Mesodermal cell (in vitro differentiated cells): Measurements from ENCODE around the gene GGA1.

Source experiments
- H3K27ac ChIP-seq: 2 replicates; pipeline ENCODE4 v1.7.0; 2013; ENCODE audit warnings: mild to moderate bottlenecking, low read depth, low read length, moderate library complexity; ENCODE audit not compliant: severe bottlenecking
- H3K36me3 ChIP-seq: 2 replicates; pipeline ENCODE4 v1.7.1; 2013; ENCODE audit warnings: mild to moderate bottlenecking, low read length, moderate library complexity; ENCODE audit not compliant: control insufficient read depth, insufficient read depth
- H3K4me1 ChIP-seq: one replicate; pipeline ENCODE4 v1.7.1; 2013; ENCODE audit warnings: mild to moderate bottlenecking, low read length; ENCODE audit not compliant: insufficient read depth, control insufficient read depth, poor library complexity, severe bottlenecking
- H3K4me3 ChIP-seq: 2 replicates; pipeline ENCODE4 v1.7.0; 2013; ENCODE audit warnings: low read length, control low read depth, mild to moderate bottlenecking; ENCODE audit not compliant: insufficient read depth, poor library complexity, severe bottlenecking; ENCODE audit errors: extremely low read depth
- H3K9me3 ChIP-seq: 2 replicates; pipeline ENCODE4 v1.7.1; 2013; ENCODE audit warnings: mild to moderate bottlenecking, low read length, moderate library complexity; ENCODE audit not compliant: control insufficient read depth
- WGBS, 2 experiments: methylation state at CpG; one replicate each; pipeline ENCODE4 v1.1.5; 2013; ENCODE audit warnings: missing lambda C conversion rate in 2 of 2; ENCODE audit not compliant: insufficient coverage in 2 of 2; 5-methylcytosine and 5-hydroxymethylcytosine counted together

GGA1 gene

DNA sequence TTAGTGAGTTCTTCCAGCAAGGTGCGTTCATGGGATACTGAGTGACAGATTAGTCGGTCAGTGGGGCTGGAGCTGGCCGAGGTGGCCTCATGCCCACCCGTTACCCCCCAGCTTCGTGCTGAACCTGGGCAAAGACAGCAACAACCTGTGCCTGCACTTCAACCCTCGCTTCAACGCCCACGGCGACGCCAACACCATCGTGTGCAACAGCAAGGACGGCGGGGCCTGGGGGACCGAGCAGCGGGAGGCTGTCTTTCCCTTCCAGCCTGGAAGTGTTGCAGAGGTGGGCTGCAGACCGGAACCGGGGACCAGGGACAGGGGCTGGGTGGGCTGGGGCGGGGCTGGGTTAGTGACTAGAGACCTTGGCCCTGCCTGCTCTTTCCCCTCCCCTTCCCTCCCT is 69.7 kb downstream of the GGA1 start:
- H3K4me3 ChIP-seq = peak overlapping the region; percentile 18
- H3K27ac ChIP-seq = no peak overlapping the region
- H3K36me3 ChIP-seq = peaks cover 9% of the 10 kb centered on the region
- H3K4me1 ChIP-seq = peaks cover 6% of the 10 kb centered on the region
- no peaks in the 10 kb centered on the region for H3K9me3 ChIP-seq
- 85 to 90% methylated on average over 14 of the region's 18 CpGs for WGBS, 2 experiments

DNA sequence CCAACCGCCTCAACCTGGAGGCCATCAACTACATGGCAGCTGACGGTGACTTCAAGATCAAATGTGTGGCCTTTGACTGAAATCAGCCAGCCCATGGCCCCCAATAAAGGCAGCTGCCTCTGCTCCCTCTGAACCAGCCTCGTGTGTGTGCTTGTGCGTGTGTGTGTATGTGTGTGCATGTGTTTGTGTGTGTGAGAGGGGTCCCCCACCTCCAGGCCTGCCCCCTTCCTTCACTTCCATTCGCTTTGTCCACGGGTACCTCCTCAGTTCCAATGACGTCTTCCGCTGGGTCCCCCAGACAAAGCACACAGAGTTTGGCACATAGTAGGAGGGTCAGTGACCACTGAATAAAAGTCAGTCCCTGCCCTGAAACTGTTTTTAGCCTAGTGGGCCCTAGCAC is 71.0 kb downstream of the GGA1 start:
- 100% methylated on average over 4 to 5 of the region's 8 CpGs for WGBS, 2 experiments
- H3K36me3 ChIP-seq = peaks cover 9% of the 10 kb centered on the region
- peaks cover 6% of the 10 kb centered on the region for H3K4me1 ChIP-seq
- no peak overlapping the region for H3K4me3 ChIP-seq
- no peak overlapping the region for H3K27ac ChIP-seq
- H3K9me3 ChIP-seq = no peaks in the 10 kb centered on the region

DNA sequence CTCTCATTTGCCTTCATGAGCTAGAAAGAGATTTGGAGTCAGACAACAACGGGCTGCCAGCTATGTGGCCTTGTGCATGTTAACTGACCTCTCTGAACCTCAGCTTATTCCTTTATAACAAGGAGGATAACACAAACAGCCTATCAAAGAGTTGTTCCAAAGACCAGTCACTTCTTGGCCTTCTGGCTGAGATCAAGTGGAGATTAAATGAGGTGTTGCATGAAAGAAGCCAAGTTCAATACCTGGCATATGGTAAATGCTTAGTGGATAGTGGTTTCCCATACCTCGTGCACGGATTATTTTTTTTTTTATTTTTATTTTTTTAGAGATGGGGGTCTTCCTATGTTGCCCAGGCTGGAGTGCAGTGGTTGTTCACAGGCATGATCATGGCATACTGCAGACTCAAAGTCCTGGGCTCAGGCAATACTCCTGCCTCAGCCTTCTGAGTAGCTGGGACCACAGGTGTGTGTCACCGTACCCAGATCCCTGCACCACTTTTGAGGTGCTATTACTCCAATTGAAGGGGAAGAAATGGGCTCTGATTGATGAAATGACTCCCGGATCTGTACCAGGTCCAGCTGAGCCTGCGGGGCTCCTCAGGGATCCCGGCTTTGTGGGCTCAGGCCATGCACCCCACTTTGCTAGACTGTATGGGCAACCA is 71.7 kb downstream of the GGA1 start:
- peaks cover 6% of the 10 kb centered on the region for H3K4me1 ChIP-seq
- H3K36me3 ChIP-seq = peaks cover 9% of the 10 kb centered on the region
- WGBS, 2 experiments = 88 to 94% methylated on average over 5 of the region's 7 CpGs
- H3K4me3 ChIP-seq = no peak overlapping the region
- H3K27ac ChIP-seq = no peak overlapping the region
- no peaks in the 10 kb centered on the region for H3K9me3 ChIP-seq

DNA sequence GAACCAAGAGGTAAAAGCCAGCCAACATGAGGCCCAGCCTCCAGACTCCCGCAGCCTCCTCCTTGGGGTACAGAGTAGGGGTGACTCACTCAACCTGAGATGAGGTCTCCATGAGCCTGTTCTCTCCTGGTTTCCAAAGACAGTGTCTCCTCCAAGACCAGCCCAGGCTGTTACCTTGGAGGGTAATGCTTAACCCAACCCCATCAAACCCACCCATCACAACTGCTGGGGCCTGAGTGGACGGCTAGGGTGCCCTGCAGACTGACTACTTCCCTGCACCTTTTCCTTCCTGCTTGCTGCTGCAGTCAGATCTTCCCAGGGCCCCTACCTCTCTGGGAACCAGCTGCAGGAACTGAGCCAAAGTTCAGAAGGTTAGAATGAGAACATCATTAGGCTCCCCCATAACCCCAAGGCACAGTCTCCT is 72.4 kb downstream of the GGA1 start:
- no peak overlapping the region for H3K27ac ChIP-seq
- H3K4me3 ChIP-seq = no peak overlapping the region
- WGBS, 2 experiments = 79 to 83% methylated on average over 2 of the region's 2 CpGs
- no peaks in the 10 kb centered on the region for H3K9me3 ChIP-seq
- H3K36me3 ChIP-seq = peaks cover 9% of the 10 kb centered on the region
- peaks cover 3% of the 10 kb centered on the region for H3K4me1 ChIP-seq

DNA sequence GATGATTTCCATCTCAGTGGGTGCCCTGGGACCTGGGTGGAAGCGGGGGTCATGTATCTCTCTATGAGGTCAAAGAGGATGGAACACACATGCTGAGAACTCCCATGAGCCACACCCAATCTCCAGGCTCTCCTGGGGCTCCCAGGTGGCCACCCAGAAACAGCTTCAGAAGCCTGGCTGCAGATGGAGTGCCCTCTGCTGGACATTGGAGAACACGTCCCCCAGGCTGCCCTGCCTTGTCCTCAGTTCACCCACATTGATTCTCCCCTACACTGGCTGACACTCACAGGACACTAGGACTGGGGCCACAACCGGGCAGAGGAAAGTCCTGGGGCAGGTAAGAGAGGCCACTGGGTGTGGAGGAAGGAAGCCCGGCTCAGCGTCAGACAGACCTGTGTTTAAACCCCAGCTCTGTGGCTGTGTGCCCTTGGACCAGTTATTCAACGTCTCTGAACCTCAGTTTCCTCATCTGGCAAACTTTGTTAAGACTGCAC is 73.0 kb downstream of the GGA1 start:
- no peaks in the 10 kb centered on the region for H3K9me3 ChIP-seq
- no peak overlapping the region for H3K27ac ChIP-seq
- H3K4me3 ChIP-seq = no peak overlapping the region
- WGBS, 2 experiments = 34% methylated on average over 5 to 6 of the region's 6 CpGs
- H3K36me3 ChIP-seq = peaks cover 9% of the 10 kb centered on the region
- H3K4me1 ChIP-seq = peaks cover 3% of the 10 kb centered on the region
